NB4 (cell line): ENCODE results near the gene RAPGEF4.
A peak's percentile ranks its signal among the peaks of the same experiment; 100 is the strongest.

Experiments
- DNase-seq: peaks from one replicate; pipeline ENCODE4 v3.0.0; 2010; ENCODE audit warnings: low read depth
- H3K4me3 ChIP-seq: one replicate; pipeline ENCODE4 v1.5.1; 2011; ENCODE audit warnings: mild to moderate bottlenecking, low read depth, low read length, moderate library complexity
- MYC ChIP-seq: IDR thresholded peaks from 2 replicates; pipeline ENCODE4 v1.6.1; 2011; ENCODE audit warnings: low read depth, low read length
- POLR2A ChIP-seq: IDR thresholded peaks from 2 replicates; pipeline ENCODE4 v1.6.1; 2011; ENCODE audit warnings: mild to moderate bottlenecking; ENCODE audit not compliant: insufficient read length; ENCODE audit errors: extremely low read depth
- TF ChIP-seq, protein P1 (sequence below): IDR thresholded peaks from 2 replicates; pipeline ENCODE4 v1.6.1; 2011; ENCODE audit warnings: low read depth, low read length
- TF ChIP-seq, protein P2 (sequence below): IDR thresholded peaks from one replicate; pipeline ENCODE4 v1.5.1; 2012; ENCODE audit warnings: low read depth, low read length

The RAPGEF4 gene

DNA sequence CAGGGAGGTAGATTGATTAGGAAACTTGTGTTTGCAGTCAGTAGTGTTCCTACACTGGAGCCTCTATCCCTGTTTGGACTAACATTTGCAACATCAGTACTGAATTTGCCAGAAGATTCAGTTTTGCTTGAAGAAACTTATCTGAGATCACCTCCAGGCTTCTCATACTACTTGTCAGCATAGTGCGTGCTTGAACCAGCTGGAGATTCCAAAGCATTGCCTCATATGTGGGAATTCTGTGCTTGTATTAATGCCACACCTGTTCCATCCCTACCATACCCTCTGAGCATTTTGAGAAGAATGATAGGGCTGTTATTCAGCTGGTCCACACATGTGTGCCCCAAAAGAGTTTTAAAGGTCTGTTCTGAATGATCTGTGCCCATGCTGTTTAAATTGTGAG lies 148.7 kb downstream of the RAPGEF4 start:
- DNase-seq: no peak
- no peak overlapping the region for H3K4me3 ChIP-seq
- TF ChIP-seq, protein P1, sequence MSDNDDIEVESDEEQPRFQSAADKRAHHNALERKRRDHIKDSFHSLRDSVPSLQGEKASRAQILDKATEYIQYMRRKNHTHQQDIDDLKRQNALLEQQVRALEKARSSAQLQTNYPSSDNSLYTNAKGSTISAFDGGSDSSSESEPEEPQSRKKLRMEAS: no peak
- no peak for TF ChIP-seq MYC
- no peak for TF ChIP-seq POLR2A

DNA sequence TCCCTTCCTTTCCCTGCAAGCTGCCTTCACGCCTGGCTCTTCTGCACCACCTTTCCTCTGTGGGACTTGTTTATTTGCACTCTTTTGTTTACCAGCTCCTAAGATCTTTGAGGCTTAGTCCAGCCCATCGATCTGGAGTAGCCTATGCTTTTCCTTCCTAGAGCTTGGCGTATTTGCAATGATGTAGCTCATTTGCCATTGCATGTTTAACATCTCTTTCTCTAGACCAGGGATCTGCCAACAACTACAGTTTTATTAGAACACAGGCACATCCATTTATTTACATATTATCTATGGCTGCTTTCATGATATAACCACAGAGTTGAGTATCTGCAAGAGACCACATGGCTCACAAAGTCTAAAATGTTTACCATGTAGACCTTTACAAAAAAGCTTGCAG lies 150.4 kb downstream of the RAPGEF4 start:
- no peak for DNase-seq
- TF ChIP-seq POLR2A (no peak), MYC (no peak)
- TF ChIP-seq, protein P2, sequence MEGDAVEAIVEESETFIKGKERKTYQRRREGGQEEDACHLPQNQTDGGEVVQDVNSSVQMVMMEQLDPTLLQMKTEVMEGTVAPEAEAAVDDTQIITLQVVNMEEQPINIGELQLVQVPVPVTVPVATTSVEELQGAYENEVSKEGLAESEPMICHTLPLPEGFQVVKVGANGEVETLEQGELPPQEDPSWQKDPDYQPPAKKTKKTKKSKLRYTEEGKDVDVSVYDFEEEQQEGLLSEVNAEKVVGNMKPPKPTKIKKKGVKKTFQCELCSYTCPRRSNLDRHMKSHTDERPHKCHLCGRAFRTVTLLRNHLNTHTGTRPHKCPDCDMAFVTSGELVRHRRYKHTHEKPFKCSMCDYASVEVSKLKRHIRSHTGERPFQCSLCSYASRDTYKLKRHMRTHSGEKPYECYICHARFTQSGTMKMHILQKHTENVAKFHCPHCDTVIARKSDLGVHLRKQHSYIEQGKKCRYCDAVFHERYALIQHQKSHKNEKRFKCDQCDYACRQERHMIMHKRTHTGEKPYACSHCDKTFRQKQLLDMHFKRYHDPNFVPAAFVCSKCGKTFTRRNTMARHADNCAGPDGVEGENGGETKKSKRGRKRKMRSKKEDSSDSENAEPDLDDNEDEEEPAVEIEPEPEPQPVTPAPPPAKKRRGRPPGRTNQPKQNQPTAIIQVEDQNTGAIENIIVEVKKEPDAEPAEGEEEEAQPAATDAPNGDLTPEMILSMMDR: no peak
- no peak overlapping the region for H3K4me3 ChIP-seq

DNA sequence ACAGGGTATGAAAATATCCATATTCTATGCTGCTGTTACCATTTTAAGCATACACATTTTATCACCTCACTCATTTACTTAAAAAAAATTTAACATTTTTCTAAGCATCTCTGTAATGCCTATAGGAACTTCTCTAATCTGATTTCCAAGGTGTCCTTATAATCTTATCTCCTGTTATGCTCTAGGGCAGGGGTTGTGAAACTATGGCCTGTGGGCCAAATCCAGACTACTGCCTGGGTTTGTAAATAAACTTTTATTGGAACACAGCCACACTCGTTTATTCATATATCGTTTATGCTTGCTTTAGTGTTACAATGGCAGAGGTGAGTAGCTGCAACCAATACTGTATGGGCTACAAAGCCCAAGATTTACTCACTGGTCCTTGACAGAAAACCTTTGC lies 151.6 kb downstream of the RAPGEF4 start:
- H3K4me3 ChIP-seq: no peak overlapping the region
- DNase-seq: no peak
- TF ChIP-seq, protein P2: no peak
- TF ChIP-seq POLR2A (no peak), MYC (no peak)
- TF ChIP-seq, protein P1: no peak

DNA sequence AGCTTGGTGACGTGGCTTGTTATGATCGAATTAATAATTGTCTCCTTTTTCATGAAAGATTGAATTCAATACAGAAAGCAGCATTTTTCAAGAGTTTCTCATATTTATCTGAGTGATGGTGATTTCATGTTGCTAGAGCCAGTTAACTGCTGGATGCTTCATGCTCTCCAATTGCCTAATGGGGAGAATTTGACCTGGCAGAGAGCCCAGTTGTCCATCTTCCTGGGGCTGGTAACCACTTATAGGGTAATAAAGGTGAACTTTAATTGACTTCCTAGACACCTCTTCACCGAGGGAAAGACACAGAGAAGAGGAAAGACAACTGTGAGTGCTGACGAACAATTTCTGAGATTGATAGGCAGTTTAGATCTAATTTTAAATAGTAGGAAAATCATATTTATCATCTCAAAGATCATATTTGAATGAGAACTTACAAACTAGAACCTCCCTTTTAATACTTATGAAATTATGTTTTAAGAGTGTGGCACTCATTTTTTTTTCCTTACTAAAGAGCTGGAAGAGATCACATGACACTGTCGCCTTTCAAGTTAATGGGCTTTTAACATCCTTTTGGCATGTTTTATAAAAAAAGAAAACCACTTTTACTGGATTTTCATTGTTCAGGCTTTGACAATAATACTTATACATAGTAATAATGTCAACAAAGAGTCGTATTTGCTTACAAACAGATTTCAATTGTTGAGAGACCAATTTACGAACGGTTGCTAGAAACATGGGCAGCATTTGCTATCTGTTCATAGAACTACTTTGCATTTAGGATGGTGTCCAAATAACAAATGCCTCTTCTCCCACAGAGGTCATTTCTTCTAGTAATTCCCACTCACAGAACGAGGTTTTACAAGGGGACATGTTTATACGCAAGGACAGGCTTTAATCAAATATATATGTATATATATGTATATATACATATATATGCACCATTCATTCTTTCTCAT lies 153.3 kb downstream of the RAPGEF4 start:
- H3K4me3 ChIP-seq: no peak overlapping the region
- no peak for DNase-seq
- TF ChIP-seq, protein P1: no peak
- TF ChIP-seq, protein P2: no peak
- no peak for TF ChIP-seq POLR2A
- TF ChIP-seq MYC: no peak

DNA sequence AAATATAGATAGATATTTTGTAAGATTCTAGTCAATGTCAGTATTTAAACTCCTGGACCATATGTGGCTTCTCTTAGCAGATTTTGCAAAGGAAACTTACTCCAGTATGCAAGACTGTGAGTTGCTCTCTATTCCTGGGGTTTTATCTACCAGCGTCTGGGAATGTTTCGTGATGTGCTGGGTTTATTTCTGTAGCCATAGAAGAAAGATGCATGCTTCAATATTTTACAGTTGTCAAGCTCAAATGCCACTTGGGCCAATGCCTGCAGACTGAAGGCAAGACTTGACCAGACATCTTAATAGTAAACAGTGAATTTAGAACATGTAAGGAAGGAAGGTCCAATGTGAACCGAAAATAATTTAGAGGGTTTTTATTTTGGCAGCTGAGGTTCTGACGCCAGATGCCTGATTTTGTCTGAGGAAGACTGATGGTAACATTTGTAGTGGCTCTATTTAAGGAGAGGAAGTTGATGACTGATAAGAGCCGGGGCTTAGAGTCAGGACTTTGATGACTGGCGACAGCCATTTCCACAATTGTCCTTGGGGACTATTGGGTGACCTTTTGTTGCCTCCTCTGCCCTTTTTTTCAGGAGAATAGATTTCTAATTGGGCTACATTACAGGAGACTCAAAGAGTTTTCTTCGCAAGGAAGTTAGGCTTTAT lies 154.3 kb downstream of the RAPGEF4 start:
- TF ChIP-seq, protein P1: no peak
- no peak for TF ChIP-seq MYC
- peak; percentile 18 for DNase-seq
- no peak overlapping the region for H3K4me3 ChIP-seq

DNA sequence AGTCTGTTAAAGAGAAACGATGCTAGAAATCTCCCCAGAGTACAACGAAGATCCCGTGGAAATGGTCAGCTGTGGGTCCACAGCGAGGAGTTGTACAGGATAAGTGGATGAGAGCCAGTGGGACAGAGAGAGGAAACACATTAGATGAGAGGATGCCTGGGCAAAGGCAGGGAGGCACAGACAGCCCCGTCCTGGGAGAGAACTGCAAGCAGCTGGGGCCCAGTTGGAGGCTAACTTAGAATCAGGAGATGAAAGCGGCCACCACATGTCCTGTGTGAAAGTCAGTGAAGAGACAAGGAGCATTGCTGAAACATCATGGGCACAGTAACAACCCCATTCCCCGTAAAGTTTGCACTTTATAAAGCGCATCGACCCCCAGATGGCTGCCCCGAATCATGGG lies 157.5 kb downstream of the RAPGEF4 start:
- TF ChIP-seq POLR2A (no peak), MYC (no peak)
- TF ChIP-seq, protein P1: no peak
- TF ChIP-seq, protein P2: no peak
- no peak for DNase-seq
- no peak overlapping the region for H3K4me3 ChIP-seq
